HG02970 (cell line): Measurements from ENCODE around the gene SLC50A1.
"Not testable (repeated sequence)": the region's sequence is repeated elsewhere in the genome, so short reads cannot be mapped to it uniquely, and the experiment has no call there.

ENCODE experiments used
- ATAC-seq: cut with Tn5 transposase; IDR thresholded peaks from one replicate; pipeline ENCODE4 v1.9.1; 2021; ENCODE audit warnings: mild to moderate bottlenecking, moderate library complexity, moderate number of reproducible peaks; ENCODE audit not compliant: unreplicated experiment, low FRiP score

The SLC50A1 gene

GRCh38 chr1:155116113-155116764 lies 19.4 kb upstream of the SLC50A1 start:
- no peak for ATAC-seq

- no peak for ATAC-seq
Measured at GRCh38 chr1:155117610-155118009, 18.0 kb upstream of the SLC50A1 start.

- ATAC-seq = not testable (repeated sequence)
Measured at GRCh38 chr1:155118090-155118489, 17.6 kb upstream of the SLC50A1 start.

- ATAC-seq = no peak
Measured at GRCh38 chr1:155120253-155120652, 15.4 kb upstream of the SLC50A1 start.

- no peak for ATAC-seq
Measured at GRCh38 chr1:155121249-155121648, 14.4 kb upstream of the SLC50A1 start.

- ATAC-seq = no peak
Measured at GRCh38 chr1:155122308-155122707, 13.3 kb upstream of the SLC50A1 start.

- no peak for ATAC-seq
Measured at GRCh38 chr1:155123801-155124200, 11.9 kb upstream of the SLC50A1 start.

- no peak for ATAC-seq
Measured at GRCh38 chr1:155124503-155125463, 10.9 kb upstream of the SLC50A1 start.

GRCh38 chr1:155125511-155125945 lies 10.1 kb upstream of the SLC50A1 start:
- no peak for ATAC-seq

- ATAC-seq = no peak
Measured at GRCh38 chr1:155125946-155126555, 9.6 kb upstream of the SLC50A1 start.

GRCh38 chr1:155126556-155127104 lies 9.0 kb upstream of the SLC50A1 start:
- no peak for ATAC-seq

GRCh38 chr1:155127105-155127966 lies 8.3 kb upstream of the SLC50A1 start, which contains the start of gene EFNA1:
Gene EFNA1 (plus strand): TSS chr1:155127876. CDS start chr1:155127978, 102 bp downstream.
- no peak for ATAC-seq

GRCh38 chr1:155127967-155128754 lies 7.5 kb upstream of the SLC50A1 start:
- ATAC-seq = no peak

- no peak for ATAC-seq
Measured at GRCh38 chr1:155128755-155129473, 6.7 kb upstream of the SLC50A1 start.

GRCh38 chr1:155130272-155131006 lies 5.2 kb upstream of the SLC50A1 start:
- ATAC-seq = no peak

- no peak for ATAC-seq
Measured at GRCh38 chr1:155131285-155131684, 4.4 kb upstream of the SLC50A1 start.

GRCh38 chr1:155131856-155132255 lies 3.8 kb upstream of the SLC50A1 start:
- ATAC-seq = no peak

- no peak for ATAC-seq
Measured at GRCh38 chr1:155133799-155134281, 1.8 kb upstream of the SLC50A1 start.
